Measurements from ENCODE around the gene UNC5CL. TPM values are rescaled to one million over a fixed set of nuclear protein-coding genes. Genes with fewer than 3 reads are reported as not detected.

The UNC5CL gene
- total and polyA plus RNA-seq, 9 of the 15 experiments (the other 6 are each of a cell fraction or from before 2014, with no cell fraction given): 0.07 to 1.8 (median 0.62) TPM; not detected in 1

DNA sequence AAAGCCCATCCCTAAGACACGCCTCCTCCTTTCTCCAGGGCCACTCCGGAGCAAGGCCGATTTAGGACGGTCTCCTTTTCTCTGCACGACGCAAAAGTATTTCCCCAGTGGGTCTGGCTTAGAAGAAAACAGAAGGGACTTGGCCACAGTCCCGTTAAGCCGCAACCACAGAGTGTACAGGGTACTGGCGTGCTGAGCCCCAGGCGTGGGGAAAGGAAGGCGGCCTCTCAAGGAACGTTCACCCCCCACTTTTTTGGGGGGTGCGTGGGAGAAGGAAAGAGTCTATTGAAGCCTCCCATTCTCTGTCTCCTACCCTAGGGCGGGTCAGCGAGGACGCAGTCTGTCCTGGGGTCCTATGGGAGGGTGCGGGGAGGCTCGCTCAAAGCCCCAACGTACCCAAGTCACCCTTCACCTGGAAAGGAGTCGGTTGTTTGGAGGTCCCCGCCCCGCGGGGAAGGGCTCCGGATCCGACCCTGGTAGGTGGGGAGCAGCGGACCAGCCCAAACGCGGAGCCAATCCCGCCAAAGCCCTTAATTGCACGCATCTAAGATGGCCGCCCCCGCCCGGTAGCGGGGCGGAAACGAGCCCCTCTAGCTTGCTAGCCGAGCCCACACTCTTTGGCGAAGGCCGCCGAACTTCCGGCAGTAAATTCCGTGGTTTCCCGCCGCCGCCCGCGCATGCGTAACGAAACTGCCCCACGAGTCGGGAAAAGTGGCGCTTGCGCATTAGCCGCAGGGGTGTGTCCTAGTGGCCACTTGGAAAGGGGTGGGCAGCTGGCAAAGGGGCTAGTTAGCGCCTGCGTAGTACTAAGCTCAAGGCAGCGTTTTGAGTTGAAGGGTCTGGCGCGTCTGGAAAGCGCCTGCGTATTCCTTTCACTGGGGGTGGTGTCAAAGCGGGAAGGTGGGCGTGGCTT lies 33.2 kb upstream of the UNC5CL start, which contains the start of gene OARD1 (continued):
- TF ChIP-seq, protein P1, sequence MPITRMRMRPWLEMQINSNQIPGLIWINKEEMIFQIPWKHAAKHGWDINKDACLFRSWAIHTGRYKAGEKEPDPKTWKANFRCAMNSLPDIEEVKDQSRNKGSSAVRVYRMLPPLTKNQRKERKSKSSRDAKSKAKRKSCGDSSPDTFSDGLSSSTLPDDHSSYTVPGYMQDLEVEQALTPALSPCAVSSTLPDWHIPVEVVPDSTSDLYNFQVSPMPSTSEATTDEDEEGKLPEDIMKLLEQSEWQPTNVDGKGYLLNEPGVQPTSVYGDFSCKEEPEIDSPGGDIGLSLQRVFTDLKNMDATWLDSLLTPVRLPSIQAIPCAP (CRISPR knock-in tag; IDR thresholded peaks at IDR 0.05; ENCODE audit: borderline replicate concordance): no peak
- no peak for TF ChIP-seq ZNF23 (CRISPR knock-in tag; IDR thresholded peaks at IDR 0.05)
- TF ChIP-seq E2F3 (CRISPR knock-in tag; IDR thresholded peaks at IDR 0.05): peak; percentile 65; the same call in 1 of the 2 replicates
- TF ChIP-seq ILK (tag; IDR thresholded peaks at IDR 0.05; ENCODE audit: borderline replicate concordance, low read depth): no peak
- TF ChIP-seq, protein P2, sequence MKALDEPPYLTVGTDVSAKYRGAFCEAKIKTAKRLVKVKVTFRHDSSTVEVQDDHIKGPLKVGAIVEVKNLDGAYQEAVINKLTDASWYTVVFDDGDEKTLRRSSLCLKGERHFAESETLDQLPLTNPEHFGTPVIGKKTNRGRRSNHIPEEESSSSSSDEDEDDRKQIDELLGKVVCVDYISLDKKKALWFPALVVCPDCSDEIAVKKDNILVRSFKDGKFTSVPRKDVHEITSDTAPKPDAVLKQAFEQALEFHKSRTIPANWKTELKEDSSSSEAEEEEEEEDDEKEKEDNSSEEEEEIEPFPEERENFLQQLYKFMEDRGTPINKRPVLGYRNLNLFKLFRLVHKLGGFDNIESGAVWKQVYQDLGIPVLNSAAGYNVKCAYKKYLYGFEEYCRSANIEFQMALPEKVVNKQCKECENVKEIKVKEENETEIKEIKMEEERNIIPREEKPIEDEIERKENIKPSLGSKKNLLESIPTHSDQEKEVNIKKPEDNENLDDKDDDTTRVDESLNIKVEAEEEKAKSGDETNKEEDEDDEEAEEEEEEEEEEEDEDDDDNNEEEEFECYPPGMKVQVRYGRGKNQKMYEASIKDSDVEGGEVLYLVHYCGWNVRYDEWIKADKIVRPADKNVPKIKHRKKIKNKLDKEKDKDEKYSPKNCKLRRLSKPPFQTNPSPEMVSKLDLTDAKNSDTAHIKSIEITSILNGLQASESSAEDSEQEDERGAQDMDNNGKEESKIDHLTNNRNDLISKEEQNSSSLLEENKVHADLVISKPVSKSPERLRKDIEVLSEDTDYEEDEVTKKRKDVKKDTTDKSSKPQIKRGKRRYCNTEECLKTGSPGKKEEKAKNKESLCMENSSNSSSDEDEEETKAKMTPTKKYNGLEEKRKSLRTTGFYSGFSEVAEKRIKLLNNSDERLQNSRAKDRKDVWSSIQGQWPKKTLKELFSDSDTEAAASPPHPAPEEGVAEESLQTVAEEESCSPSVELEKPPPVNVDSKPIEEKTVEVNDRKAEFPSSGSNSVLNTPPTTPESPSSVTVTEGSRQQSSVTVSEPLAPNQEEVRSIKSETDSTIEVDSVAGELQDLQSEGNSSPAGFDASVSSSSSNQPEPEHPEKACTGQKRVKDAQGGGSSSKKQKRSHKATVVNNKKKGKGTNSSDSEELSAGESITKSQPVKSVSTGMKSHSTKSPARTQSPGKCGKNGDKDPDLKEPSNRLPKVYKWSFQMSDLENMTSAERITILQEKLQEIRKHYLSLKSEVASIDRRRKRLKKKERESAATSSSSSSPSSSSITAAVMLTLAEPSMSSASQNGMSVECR (CRISPR knock-in tag; IDR thresholded peaks at IDR 0.05): peak; percentile 79; the same call in 1 of the 2 replicates
- TF ChIP-seq, protein P3, sequence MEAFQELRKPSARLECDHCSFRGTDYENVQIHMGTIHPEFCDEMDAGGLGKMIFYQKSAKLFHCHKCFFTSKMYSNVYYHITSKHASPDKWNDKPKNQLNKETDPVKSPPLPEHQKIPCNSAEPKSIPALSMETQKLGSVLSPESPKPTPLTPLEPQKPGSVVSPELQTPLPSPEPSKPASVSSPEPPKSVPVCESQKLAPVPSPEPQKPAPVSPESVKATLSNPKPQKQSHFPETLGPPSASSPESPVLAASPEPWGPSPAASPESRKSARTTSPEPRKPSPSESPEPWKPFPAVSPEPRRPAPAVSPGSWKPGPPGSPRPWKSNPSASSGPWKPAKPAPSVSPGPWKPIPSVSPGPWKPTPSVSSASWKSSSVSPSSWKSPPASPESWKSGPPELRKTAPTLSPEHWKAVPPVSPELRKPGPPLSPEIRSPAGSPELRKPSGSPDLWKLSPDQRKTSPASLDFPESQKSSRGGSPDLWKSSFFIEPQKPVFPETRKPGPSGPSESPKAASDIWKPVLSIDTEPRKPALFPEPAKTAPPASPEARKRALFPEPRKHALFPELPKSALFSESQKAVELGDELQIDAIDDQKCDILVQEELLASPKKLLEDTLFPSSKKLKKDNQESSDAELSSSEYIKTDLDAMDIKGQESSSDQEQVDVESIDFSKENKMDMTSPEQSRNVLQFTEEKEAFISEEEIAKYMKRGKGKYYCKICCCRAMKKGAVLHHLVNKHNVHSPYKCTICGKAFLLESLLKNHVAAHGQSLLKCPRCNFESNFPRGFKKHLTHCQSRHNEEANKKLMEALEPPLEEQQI (IDR thresholded peaks at IDR 0.05): no peak
- TF ChIP-seq, protein P4, sequence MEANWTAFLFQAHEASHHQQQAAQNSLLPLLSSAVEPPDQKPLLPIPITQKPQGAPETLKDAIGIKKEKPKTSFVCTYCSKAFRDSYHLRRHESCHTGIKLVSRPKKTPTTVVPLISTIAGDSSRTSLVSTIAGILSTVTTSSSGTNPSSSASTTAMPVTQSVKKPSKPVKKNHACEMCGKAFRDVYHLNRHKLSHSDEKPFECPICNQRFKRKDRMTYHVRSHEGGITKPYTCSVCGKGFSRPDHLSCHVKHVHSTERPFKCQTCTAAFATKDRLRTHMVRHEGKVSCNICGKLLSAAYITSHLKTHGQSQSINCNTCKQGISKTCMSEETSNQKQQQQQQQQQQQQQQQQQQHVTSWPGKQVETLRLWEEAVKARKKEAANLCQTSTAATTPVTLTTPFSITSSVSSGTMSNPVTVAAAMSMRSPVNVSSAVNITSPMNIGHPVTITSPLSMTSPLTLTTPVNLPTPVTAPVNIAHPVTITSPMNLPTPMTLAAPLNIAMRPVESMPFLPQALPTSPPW (CRISPR knock-in tag; IDR thresholded peaks at IDR 0.05): peak; percentile 82
- TF ChIP-seq, protein P5, sequence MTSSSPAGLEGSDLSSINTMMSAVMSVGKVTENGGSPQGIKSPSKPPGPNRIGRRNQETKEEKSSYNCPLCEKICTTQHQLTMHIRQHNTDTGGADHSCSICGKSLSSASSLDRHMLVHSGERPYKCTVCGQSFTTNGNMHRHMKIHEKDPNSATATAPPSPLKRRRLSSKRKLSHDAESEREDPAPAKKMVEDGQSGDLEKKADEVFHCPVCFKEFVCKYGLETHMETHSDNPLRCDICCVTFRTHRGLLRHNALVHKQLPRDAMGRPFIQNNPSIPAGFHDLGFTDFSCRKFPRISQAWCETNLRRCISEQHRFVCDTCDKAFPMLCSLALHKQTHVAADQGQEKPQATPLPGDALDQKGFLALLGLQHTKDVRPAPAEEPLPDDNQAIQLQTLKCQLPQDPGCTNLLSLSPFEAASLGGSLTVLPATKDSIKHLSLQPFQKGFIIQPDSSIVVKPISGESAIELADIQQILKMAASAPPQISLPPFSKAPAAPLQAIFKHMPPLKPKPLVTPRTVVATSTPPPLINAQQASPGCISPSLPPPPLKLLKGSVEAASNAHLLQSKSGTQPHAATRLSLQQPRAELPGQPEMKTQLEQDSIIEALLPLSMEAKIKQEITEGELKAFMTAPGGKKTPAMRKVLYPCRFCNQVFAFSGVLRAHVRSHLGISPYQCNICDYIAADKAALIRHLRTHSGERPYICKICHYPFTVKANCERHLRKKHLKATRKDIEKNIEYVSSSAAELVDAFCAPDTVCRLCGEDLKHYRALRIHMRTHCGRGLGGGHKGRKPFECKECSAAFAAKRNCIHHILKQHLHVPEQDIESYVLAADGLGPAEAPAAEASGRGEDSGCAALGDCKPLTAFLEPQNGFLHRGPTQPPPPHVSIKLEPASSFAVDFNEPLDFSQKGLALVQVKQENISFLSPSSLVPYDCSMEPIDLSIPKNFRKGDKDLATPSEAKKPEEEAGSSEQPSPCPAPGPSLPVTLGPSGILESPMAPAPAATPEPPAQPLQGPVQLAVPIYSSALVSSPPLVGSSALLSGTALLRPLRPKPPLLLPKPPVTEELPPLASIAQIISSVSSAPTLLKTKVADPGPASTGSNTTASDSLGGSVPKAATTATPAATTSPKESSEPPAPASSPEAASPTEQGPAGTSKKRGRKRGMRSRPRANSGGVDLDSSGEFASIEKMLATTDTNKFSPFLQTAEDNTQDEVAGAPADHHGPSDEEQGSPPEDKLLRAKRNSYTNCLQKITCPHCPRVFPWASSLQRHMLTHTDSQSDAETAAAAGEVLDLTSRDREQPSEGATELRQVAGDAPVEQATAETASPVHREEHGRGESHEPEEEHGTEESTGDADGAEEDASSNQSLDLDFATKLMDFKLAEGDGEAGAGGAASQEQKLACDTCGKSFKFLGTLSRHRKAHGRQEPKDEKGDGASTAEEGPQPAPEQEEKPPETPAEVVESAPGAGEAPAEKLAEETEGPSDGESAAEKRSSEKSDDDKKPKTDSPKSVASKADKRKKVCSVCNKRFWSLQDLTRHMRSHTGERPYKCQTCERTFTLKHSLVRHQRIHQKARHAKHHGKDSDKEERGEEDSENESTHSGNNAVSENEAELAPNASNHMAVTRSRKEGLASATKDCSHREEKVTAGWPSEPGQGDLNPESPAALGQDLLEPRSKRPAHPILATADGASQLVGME (CRISPR knock-in tag; IDR thresholded peaks at IDR 0.05): 0 out of 2 replicates have a peak, but pooled peaks have one; percentile 15

All from K562 (cell line).